H1 (cell line): ENCODE measurements around the gene MAGI1. TPM values are rescaled to one million over a fixed set of nuclear protein-coding genes. Genes with fewer than 3 reads are reported as not detected.

ENCODE experiments used
- CTCF ChIA-PET: fragments of 300-600 bp; sonication (Branson Sonifier 250); formaldehyde crosslinking; loops from one replicate; lab custom pipeline; 2021; ENCODE audit not compliant: partially characterized antibody; lab: Charles Lee
- POLR2A ChIA-PET: fragments of 300-600 bp; sonication (Branson Sonifier 250); formaldehyde crosslinking; loops from one replicate; lab custom pipeline; 2021; ENCODE audit warnings: inconsistent platforms; ENCODE audit not compliant: partially characterized antibody; lab: Charles Lee
- DNase-seq, 2 experiments: peaks; one replicate each; pipeline versions ENCODE4 v3.0.0 to v3.0.0-alpha.2; 2010 to 2022; ENCODE audit warnings: low spot score in 2 of 2, low read depth in 1 of 2, mixed read lengths in 1 of 2
- FAIRE-seq: peaks from 2 replicates; lab custom pipeline; 2011; peaks lifted over from hg19 to GRCh38; lab: Jason Lieb, UNC
- H2AFZ ChIP-seq: 2 replicates; pipeline ENCODE4 v1.8.1; 2012; ENCODE audit warnings: low read length, inconsistent platforms
- H2AK5ac ChIP-seq: 2 replicates; pipeline ENCODE4 v1.6.1; 2013; ENCODE audit warnings: low read depth, low read length
- H2BK120ac ChIP-seq: replicated peaks from 2 replicates; pipeline ENCODE3; 2013; ENCODE audit warnings: low read depth, low read length, inconsistent platforms
- H2BK12ac ChIP-seq: 2 replicates; pipeline ENCODE4 v1.6.1; 2013; ENCODE audit warnings: low read depth, low read length
- H2BK15ac ChIP-seq: 2 replicates; pipeline ENCODE4 v1.6.1; 2013; ENCODE audit warnings: low read length
- H2BK20ac ChIP-seq: 2 replicates; pipeline ENCODE4 v1.6.1; 2013; ENCODE audit warnings: low read length
- H2BK5ac ChIP-seq: 2 replicates; pipeline ENCODE4 v1.6.1; 2013; ENCODE audit warnings: low read depth, low read length
- H3K14ac ChIP-seq: 2 replicates; pipeline ENCODE4 v1.6.1; 2013; ENCODE audit warnings: inconsistent platforms; ENCODE audit not compliant: insufficient read length
- H3K18ac ChIP-seq: 2 replicates; pipeline ENCODE4 v1.6.1; 2013; ENCODE audit warnings: low read length; ENCODE audit errors: extremely low read depth
- H3K23ac ChIP-seq: 2 replicates; pipeline ENCODE4 v1.6.1; 2013; ENCODE audit warnings: inconsistent platforms; ENCODE audit not compliant: insufficient read length
- H3K23me2 ChIP-seq: 2 replicates; pipeline ENCODE4 v1.6.1; 2013; ENCODE audit warnings: low read depth, low read length
- H3K27ac ChIP-seq: 2 replicates; pipeline ENCODE4 v1.6.1; 2011; ENCODE audit warnings: low read depth, low read length, inconsistent platforms
- H3K27me3 ChIP-seq, 4 experiments: replicated peaks in 1 of 4; 1 replicate in 1 of 4; 2 replicates in 3 of 4; pipeline versions ENCODE4 v1.6.1 to v1.8.1; 2011 to 2013; ENCODE audit warnings: low read length in 3 of 4, mild to moderate bottlenecking in 3 of 4, inconsistent platforms in 2 of 4, mixed read lengths in 2 of 4, moderate library complexity in 1 of 4; ENCODE audit not compliant: control insufficient read depth in 3 of 4, insufficient read depth in 3 of 4; ENCODE audit errors: extremely low read depth in 1 of 4
- H3K36me3 ChIP-seq, 4 experiments: 2 replicates each; pipeline versions ENCODE4 v1.6.1 to v1.8.1; 2011 to 2013; ENCODE audit warnings: mild to moderate bottlenecking in 4 of 4, low read length in 3 of 4, moderate library complexity in 2 of 4, control low read depth in 1 of 4, inconsistent platforms in 1 of 4; ENCODE audit not compliant: insufficient read depth in 4 of 4, control insufficient read depth in 2 of 4
- H3K4ac ChIP-seq: replicated peaks from 2 replicates; pipeline ENCODE3; 2013; ENCODE audit warnings: low read length, low read depth, mixed read lengths, inconsistent platforms; ENCODE audit not compliant: insufficient read length
- H3K4me1 ChIP-seq, 4 experiments: replicated peaks in 1 of 4; 1 replicate in 1 of 4; 2 replicates in 3 of 4; pipeline versions ENCODE4 v1.6.1 to v1.8.1; 2011 to 2013; ENCODE audit warnings: low read length in 3 of 4, inconsistent platforms in 2 of 4, mixed read lengths in 1 of 4; ENCODE audit not compliant: insufficient read depth in 4 of 4, control insufficient read depth in 3 of 4
- H3K4me2 ChIP-seq, 2 experiments: 2 replicates each; pipeline versions ENCODE4 v1.6.1 to v1.8.1; 2011 to 2013; ENCODE audit warnings: low read depth in 2 of 2, low read length in 2 of 2, control low read depth in 1 of 2, inconsistent platforms in 1 of 2, mild to moderate bottlenecking in 1 of 2; ENCODE audit not compliant: insufficient read depth in 1 of 2
- H3K4me3 ChIP-seq, 4 experiments: fragments of 200-600, 300-600 bp in 1 of 4; sonication (generic), shearing (Covaris generic), sonication (Bioruptor Twin) in 1 of 4; 2 replicates each; pipeline versions ENCODE4 v1.5.1 to v1.8.1; 2011 to 2016; ENCODE audit warnings: low read length in 4 of 4, low read depth in 3 of 4, control low read depth in 2 of 4, inconsistent platforms in 2 of 4, mild to moderate bottlenecking in 2 of 4, mixed read lengths in 1 of 4, moderate library complexity in 1 of 4; ENCODE audit not compliant: insufficient read depth in 2 of 4; ENCODE audit errors: extremely low read depth in 1 of 4
- H3K56ac ChIP-seq: replicated peaks from 2 replicates; pipeline ENCODE3; 2013; ENCODE audit warnings: low read depth, mild to moderate bottlenecking, mixed read lengths, low read length, inconsistent platforms; ENCODE audit not compliant: insufficient read length
- H3K79me1 ChIP-seq: 2 replicates; pipeline ENCODE4 v1.6.1; 2013; ENCODE audit warnings: low read depth, low read length, control low read depth
- H3K79me2 ChIP-seq, 2 experiments: 2 replicates each; pipeline versions ENCODE4 v1.6.1 to v1.8.1; 2012 to 2013; ENCODE audit warnings: low read length in 2 of 2, mild to moderate bottlenecking in 2 of 2, inconsistent platforms in 1 of 2; ENCODE audit not compliant: insufficient read depth in 2 of 2, control insufficient read depth in 1 of 2
- H3K9ac ChIP-seq, 4 experiments: replicated peaks in 1 of 4; 1 replicate in 1 of 4; 2 replicates in 3 of 4; pipeline versions ENCODE4 v1.6.1 to v1.8.1; 2011 to 2013; ENCODE audit warnings: low read depth in 3 of 4, low read length in 3 of 4, control low read depth in 2 of 4, mild to moderate bottlenecking in 2 of 4, moderate library complexity in 2 of 4, inconsistent platforms in 1 of 4; ENCODE audit errors: extremely low read depth in 1 of 4
- H3K9me3 ChIP-seq, 2 experiments: 2 replicates each; pipeline versions ENCODE4 v1.6.1 to v1.8.1; 2012 to 2013; ENCODE audit warnings: mild to moderate bottlenecking in 2 of 2, moderate library complexity in 2 of 2, control low read depth in 1 of 2, inconsistent platforms in 1 of 2, low read depth in 1 of 2, low read length in 1 of 2, mixed read lengths in 1 of 2; ENCODE audit not compliant: insufficient read depth in 2 of 2
- H4K20me1 ChIP-seq, 2 experiments: replicated peaks in 1 of 2; 2 replicates each; pipeline versions ENCODE3 to v1.8.1; 2011 to 2013; ENCODE audit warnings: inconsistent platforms in 2 of 2, low read length in 2 of 2, mild to moderate bottlenecking in 1 of 2; ENCODE audit not compliant: insufficient read depth in 2 of 2, control insufficient read depth in 1 of 2
- H4K5ac ChIP-seq: 2 replicates; pipeline ENCODE4 v1.6.1; 2013; ENCODE audit warnings: low read length, low read depth, mixed read lengths, inconsistent platforms; ENCODE audit not compliant: insufficient read length
- H4K8ac ChIP-seq: 2 replicates; pipeline ENCODE4 v1.8.0; 2013; ENCODE audit warnings: mild to moderate bottlenecking, moderate library complexity, low read length, inconsistent platforms; ENCODE audit not compliant: insufficient read depth; ENCODE audit errors: extremely low read depth
- H4K91ac ChIP-seq: replicated peaks from 2 replicates; pipeline ENCODE3; 2013; ENCODE audit warnings: low read length, mixed read lengths, inconsistent platforms; ENCODE audit not compliant: insufficient read length
- EP300 ChIP-seq, 2 experiments: IDR thresholded peaks; 1 replicate in 1 of 2; 2 replicates in 1 of 2; pipeline ENCODE4 v1.6.1; 2011 to 2012; ENCODE audit warnings: low read depth in 2 of 2, low read length in 2 of 2, mild to moderate bottlenecking in 2 of 2, borderline replicate concordance in 1 of 2, inconsistent platforms in 1 of 2, moderate library complexity in 1 of 2
- KDM1A ChIP-seq: fragments of 200-600, 300-600 bp; sonication (generic); IDR thresholded peaks from 2 replicates; pipeline ENCODE4 v1.7.1; 2016; ENCODE audit warnings: mild to moderate bottlenecking, low read length, borderline replicate concordance
- NANOG ChIP-seq: IDR thresholded peaks from 2 replicates; pipeline ENCODE4 v1.6.1; 2011; ENCODE audit warnings: low read length, low read depth, mild to moderate bottlenecking, inconsistent platforms; ENCODE audit not compliant: insufficient read depth, poor library complexity, severe bottlenecking
- POLR2A ChIP-seq, 2 experiments: IDR thresholded peaks; 1 replicate in 1 of 2; 2 replicates in 1 of 2; pipeline ENCODE4 v1.6.1; 2011; ENCODE audit warnings: low read depth in 2 of 2, low read length in 2 of 2, mild to moderate bottlenecking in 2 of 2; ENCODE audit errors: control extremely low read depth in 1 of 2
- RAD21 ChIP-seq, 2 experiments: IDR thresholded peaks in 1 of 2; conservative IDR thresholded peaks in 1 of 2; 2 replicates each; pipeline ENCODE4 v1.6.1; 2011; ENCODE audit warnings: low read depth in 2 of 2, low read length in 2 of 2, improper control_type of control experiment in 1 of 2, inconsistent platforms in 1 of 2, mild to moderate bottlenecking in 1 of 2, moderate library complexity in 1 of 2
- SUZ12 ChIP-seq: fragments of 200-600 bp; sonication (generic); IDR thresholded peaks from 2 replicates; pipeline ENCODE4 v1.6.1; 2012; ENCODE audit warnings: mild to moderate bottlenecking, inconsistent platforms, low read length, moderate library complexity, mixed read lengths
- WGBS, 2 experiments: shearing (Covaris generic) in 1 of 2; methylation state at CpG; one replicate each; pipeline versions ENCODE4 v1.1.6 to v1.1.7; 2013 to 2015; ENCODE audit warnings: low lambda C conversion rate in 2 of 2, mixed read lengths in 2 of 2, inconsistent platforms in 1 of 2, low coverage in 1 of 2, missing lambda C conversion rate in 1 of 2; ENCODE audit not compliant: insufficient replicate concordance in 2 of 2, insufficient coverage in 1 of 2, insufficient read length in 1 of 2; ENCODE audit errors: extremely low coverage in 1 of 2, missing lambda C conversion rate in 1 of 2; 5-methylcytosine and 5-hydroxymethylcytosine counted together
- polyA plus RNA-seq, 7 experiments: library from polyadenylated mRNA; depleted of rRNA in 3 of 7; stranded (reverse) in 5 of 7; unstranded in 2 of 7; fragments of >200 nt in 5 of 7; fragments of 200-250 nt in 2 of 7; gene quantifications; 1 replicate in 5 of 7; 2 replicates in 1 of 7; 4 replicates in 1 of 7; pipeline versions ENCODE4 v1.2.1 to v1.2.3, GENCODE V29; 2011 to 2013; ENCODE audit warnings: missing spikeins in 2 of 7, mixed read lengths in 2 of 7
- total RNA-seq: library from RNA; stranded (reverse); fragmentation: NEBNext Ultra II Directional; extraction: Animal tissue kit (Norgen Biotek cat#: 25700); gene quantifications from 2 replicates; pipeline ENCODE4 v1.2.1, GENCODE V29; 2021
- TF ChIP-seq, protein P1 (sequence below), 3 experiments: IDR thresholded peaks; 1 replicate in 2 of 3; 2 replicates in 1 of 3; pipeline versions ENCODE4 v1.5.1 to v1.6.1; 2011; ENCODE audit warnings: low read length in 3 of 3, mild to moderate bottlenecking in 3 of 3, inconsistent platforms in 2 of 3, low read depth in 1 of 3, moderate library complexity in 1 of 3; ENCODE audit not compliant: insufficient read depth in 1 of 3; ENCODE audit errors: control extremely low read depth in 1 of 3

Gene MAGI1
- total and polyA plus RNA-seq, 2 of the 8 experiments (the other 6 are each of a cell fraction or from before 2014, with no cell fraction given) = 19.8 to 78.0 TPM

- Histone ChIP-seq H4K20me1 (peaks cover 5 to 16% of the 10 kb centered on the region in 2 experiments), H3K36me3 (no peaks in the 10 kb centered on the region), H2BK5ac (no peak overlapping the region), H3K79me1 (peaks cover 28% of the 10 kb centered on the region), H3K9me3 (no peaks in the 10 kb centered on the region), H3K4me3 (no peak overlapping the region), H2AFZ (no peak overlapping the region), H3K14ac (no peak overlapping the region), H2BK120ac (no peak overlapping the region), H3K4me1 (peaks cover 0 to 14% (median 10%) of the 10 kb centered on the region in 4 experiments; a peak in 6 of 7 replicates), H2BK20ac (no peak overlapping the region), H3K56ac (no peak overlapping the region), H3K18ac (no peak overlapping the region), H4K91ac (no peak overlapping the region), H3K4me2 (peak overlapping the region in 1 of 2 experiments; percentile 11; a peak in 1 of 4 replicates), H3K79me2 (peaks cover 7 to 96% of the 10 kb centered on the region in 2 experiments), H3K23me2 (no peaks in the 10 kb centered on the region; the same call in 1 of the 2 replicates), H3K27me3 (no peaks in the 10 kb centered on the region), H4K5ac (no peak overlapping the region), H3K27ac (no peak overlapping the region), H3K9ac (no peak overlapping the region; a peak in 1 of 7 replicates), H4K8ac (no peak overlapping the region), H3K4ac (no peak overlapping the region), H2BK12ac (no peak overlapping the region), H2BK15ac (no peak overlapping the region), H2AK5ac (no peak overlapping the region), H3K23ac (no peak overlapping the region)
- WGBS, 2 experiments = 85% methylated on average over 8 of the region's 8 CpGs; no CpG with 5 or more reads in 1 of the 2 experiments
- ChIA-PET POLR2A (interaction anchor here (1.2 to 2.4 kb wide), 2 partner anchors 18 to 19 kb away, joined by 3 to 6 read pairs; no protein-coding TSS in a partner anchor), CTCF (interaction anchor here (0.5 to 1.8 kb wide), 7 partner anchors 10 to 242 kb away, joined by 3 to 8 read pairs (median 4); no protein-coding TSS in a partner anchor)
- FAIRE-seq = no peak
- no peak for DNase-seq
- TF ChIP-seq, protein P1, sequence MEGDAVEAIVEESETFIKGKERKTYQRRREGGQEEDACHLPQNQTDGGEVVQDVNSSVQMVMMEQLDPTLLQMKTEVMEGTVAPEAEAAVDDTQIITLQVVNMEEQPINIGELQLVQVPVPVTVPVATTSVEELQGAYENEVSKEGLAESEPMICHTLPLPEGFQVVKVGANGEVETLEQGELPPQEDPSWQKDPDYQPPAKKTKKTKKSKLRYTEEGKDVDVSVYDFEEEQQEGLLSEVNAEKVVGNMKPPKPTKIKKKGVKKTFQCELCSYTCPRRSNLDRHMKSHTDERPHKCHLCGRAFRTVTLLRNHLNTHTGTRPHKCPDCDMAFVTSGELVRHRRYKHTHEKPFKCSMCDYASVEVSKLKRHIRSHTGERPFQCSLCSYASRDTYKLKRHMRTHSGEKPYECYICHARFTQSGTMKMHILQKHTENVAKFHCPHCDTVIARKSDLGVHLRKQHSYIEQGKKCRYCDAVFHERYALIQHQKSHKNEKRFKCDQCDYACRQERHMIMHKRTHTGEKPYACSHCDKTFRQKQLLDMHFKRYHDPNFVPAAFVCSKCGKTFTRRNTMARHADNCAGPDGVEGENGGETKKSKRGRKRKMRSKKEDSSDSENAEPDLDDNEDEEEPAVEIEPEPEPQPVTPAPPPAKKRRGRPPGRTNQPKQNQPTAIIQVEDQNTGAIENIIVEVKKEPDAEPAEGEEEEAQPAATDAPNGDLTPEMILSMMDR (IDR thresholded peaks at IDR 0.05; ENCODE audit: control extremely low read depth in 1 of 3, insufficient read depth in 1 of 3, low read depth in 1 of 3, low read length in 3 of 3) = peak in 2 of 3 experiments; percentile 13 to 30; a peak in 1 of 4 replicates
- TF ChIP-seq NANOG = no peak
- peak; percentile 13 to 48; a peak in 3 of 4 replicates for TF ChIP-seq RAD21 (IDR thresholded peaks at IDR 0.05 in 1 of 2, conservative IDR thresholded peaks at IDR 0.05 in 1 of 2; ENCODE audit: low read depth in 2 of 2, low read length in 2 of 2)
- no peak for TF ChIP-seq SUZ12
- TF ChIP-seq KDM1A = peak; percentile 94
- TF ChIP-seq POLR2A (IDR thresholded peaks at IDR 0.05; ENCODE audit: control extremely low read depth in 1 of 2, low read depth in 2 of 2, low read length in 2 of 2) = no peak
- no peak for TF ChIP-seq EP300 (IDR thresholded peaks at IDR 0.05; ENCODE audit: borderline replicate concordance in 1 of 2, low read depth in 2 of 2, low read length in 2 of 2)
Measured at GRCh38 chr3:66018057-66019033, 20.4 kb downstream of the MAGI1 start.
